ENCODE results near the gene AHSG. TPM values are rescaled to one million over a fixed set of nuclear protein-coding genes. Genes with fewer than 3 reads are reported as not detected.

Gene AHSG
- total RNA-seq, 2 donors from 2014 or later: 0.14 TPM; not detected in 1

DNA sequence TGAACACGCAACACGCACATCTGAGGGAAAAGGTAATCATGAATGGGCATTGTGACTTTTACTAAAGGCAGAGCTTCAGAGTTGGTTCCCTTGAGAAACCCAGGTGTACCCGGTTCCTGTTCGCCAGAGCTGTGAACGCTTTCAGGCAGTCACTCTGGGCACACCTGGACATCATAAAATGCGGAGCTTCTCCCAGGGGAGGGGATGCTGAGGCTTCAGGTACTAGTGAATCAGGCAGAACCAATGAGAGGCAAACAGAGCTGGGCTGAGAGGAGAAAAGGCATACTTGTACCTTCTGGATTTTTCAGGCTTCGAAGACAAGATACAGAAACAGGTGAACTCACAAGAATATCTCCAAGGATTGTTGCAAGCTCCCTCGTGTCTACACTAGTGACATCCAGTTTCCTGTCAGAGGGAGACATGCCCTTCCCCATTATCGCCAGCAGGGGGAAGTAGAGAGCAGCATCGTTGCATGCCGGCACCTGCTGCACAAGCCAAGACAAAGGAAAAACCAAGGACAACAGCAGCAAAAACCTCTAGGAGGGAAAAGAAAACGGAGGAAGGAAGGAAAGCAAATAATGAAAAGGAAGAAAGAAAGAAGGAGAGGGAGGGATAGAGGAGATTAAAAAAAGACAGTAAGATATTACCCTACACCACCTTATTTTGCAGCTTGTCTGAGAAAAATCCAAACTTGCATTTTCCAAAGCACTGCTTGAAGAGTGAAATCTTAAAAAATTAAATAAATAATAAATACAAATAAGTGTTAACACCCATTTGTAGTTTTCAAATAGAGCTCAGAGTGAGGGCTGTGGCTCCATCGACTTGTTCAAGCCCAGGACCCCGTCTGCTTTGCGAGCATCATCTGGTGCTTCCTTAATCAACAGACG, 2.0 kb downstream of the AHSG start:
- H3K27ac Mint-ChIP-seq: no peak overlapping the region
- no peaks in the 10 kb centered on the region for H3K36me3 Mint-ChIP-seq (ENCODE audit: insufficient read depth in 2 of 2)
- H3K27me3 Mint-ChIP-seq (ENCODE audit: low read depth): peaks cover 40% of the 10 kb centered on the region
- no peaks in the 10 kb centered on the region for H3K9me3 Mint-ChIP-seq
- ATAC-seq (replicated peaks in 1 of 2): peak; percentile 24 to 33
- peak; percentile 74 to 80 for DNase-seq
- peaks cover 28% of the 10 kb centered on the region for H3K4me1 Mint-ChIP-seq (ENCODE audit: low read depth)
- peak overlapping the region; percentile 7 to 51 for H3K4me3 Mint-ChIP-seq

DNA sequence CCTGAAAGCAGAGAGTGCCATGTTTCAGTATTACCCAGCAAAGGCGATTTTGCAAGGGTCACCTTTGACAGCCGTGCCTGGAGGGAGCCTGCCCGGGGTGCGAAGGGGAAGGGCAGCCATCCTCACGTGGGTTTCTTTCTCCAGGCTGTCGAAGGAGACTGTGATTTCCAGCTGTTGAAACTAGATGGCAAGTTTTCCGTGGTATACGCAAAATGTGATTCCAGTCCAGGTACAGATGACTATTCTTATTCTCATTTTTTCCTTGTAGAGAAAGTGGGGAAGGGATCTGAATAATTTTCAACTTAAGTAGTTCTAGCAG, 3.4 kb downstream of the AHSG start:
- no peak for ATAC-seq (replicated peaks in 1 of 2)
- Mint-ChIP-seq H3K36me3 (ENCODE audit: insufficient read depth in 2 of 2) (no peaks in the 10 kb centered on the region), H3K4me1 (ENCODE audit: low read depth) (peaks cover 28% of the 10 kb centered on the region), H3K9me3 (no peaks in the 10 kb centered on the region), H3K27me3 (ENCODE audit: low read depth) (peaks cover 40% of the 10 kb centered on the region), H3K4me3 (peak overlapping the region; percentile 79 to 81), H3K27ac (no peak overlapping the region)
- no peak for DNase-seq

DNA sequence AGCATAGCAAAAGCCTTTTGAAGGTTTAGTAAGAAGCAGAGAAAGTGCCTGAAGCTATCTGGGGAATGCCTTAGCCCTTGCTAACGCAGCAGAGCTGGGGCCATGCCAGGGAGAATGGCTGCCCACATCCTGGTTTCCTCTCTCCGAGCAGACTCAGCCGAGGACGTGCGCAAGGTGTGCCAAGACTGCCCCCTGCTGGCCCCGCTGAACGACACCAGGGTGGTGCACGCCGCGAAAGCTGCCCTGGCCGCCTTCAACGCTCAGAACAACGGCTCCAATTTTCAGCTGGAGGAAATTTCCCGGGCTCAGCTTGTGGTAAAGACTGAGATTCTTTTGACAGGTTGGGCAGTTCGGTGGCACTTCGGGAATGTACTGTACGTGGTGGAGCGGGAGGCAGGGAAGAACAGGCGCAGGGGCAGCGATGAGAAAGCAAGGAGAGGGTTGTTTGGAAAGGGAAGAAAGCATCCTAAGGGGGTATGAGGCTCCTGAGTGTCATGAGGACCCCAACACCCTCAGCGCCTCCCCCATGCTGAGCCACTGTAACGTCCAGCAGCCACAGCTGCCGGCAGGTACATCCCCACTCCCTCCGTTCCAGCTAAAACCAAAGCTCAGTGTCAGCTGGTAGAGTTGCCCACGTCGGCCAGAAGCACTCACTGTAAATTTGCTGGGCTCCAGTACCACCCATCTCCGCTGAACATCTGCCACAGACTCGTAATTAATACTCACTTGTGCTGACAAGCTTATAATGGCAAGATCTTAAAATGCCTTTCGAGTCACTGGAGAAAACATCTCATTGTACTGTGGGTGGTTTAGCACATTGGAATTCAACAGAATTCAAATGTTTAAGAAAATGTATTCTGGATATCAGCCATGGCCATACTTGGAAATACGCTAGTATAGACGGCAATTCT, 4.4 kb downstream of the AHSG start:
- H3K27me3 Mint-ChIP-seq (ENCODE audit: low read depth): peaks cover 44% of the 10 kb centered on the region
- H3K4me3 Mint-ChIP-seq: peak overlapping the region; percentile 79 to 81
- H3K9me3 Mint-ChIP-seq: no peaks in the 10 kb centered on the region
- DNase-seq (peak; percentile 91 to 92), ATAC-seq (replicated peaks in 1 of 2) (peak; percentile 98 to 99)
- no peaks in the 10 kb centered on the region for H3K36me3 Mint-ChIP-seq (ENCODE audit: insufficient read depth in 2 of 2)
- H3K4me1 Mint-ChIP-seq (ENCODE audit: low read depth): peaks cover 28% of the 10 kb centered on the region
- H3K27ac Mint-ChIP-seq: no peak overlapping the region

DNA sequence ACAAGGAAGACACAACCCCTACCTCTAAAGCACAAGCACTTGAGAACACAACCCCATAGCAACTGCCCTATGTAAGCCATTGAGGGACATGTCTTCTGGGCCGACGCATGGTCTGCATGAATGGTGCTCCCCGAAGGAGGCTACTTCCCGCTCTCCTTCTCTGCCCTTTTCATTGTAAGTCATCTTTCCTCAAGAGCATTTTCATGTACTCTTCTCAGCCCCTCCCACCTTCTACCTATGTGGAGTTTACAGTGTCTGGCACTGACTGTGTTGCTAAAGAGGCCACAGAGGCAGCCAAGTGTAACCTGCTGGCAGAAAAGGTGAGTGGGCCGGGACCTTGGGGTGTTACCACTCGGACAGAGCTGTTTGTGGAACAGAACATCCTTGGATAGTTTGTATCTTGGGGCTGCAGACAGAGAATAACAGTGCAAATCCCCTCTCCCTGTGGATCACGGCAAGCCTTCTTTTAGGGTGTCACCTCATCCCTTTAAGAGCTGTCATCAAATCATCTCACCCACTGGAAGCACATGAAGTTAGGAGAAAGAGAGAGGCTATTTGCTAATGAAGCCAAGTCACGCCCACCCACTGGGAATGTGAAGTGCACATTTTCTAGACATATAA, 5.6 kb downstream of the AHSG start:
- H3K36me3 Mint-ChIP-seq (ENCODE audit: insufficient read depth in 2 of 2): no peaks in the 10 kb centered on the region
- H3K9me3 Mint-ChIP-seq: no peaks in the 10 kb centered on the region
- no peak overlapping the region for H3K4me3 Mint-ChIP-seq

DNA sequence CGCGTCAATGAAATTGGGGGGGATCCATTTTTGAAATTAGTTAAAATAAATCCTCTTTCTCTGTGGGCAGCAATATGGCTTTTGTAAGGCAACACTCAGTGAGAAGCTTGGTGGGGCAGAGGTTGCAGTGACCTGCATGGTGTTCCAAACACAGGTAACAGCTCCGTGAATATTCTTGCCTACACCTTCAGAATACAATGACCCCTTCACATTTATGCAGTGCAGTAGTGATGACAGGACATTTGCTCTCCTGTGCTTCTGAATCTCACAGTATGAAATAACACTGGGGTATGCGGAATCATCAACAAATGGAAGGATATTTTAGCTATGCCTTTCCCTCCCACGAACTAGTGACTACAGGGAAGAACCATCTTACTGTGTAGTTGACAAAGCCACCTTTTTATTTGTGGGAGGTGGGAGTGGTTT, 6.9 kb downstream of the AHSG start:
- no peak for ATAC-seq (replicated peaks in 1 of 2)
- Mint-ChIP-seq H3K27ac (no peak overlapping the region), H3K4me3 (no peak overlapping the region), H3K9me3 (no peaks in the 10 kb centered on the region), H3K27me3 (ENCODE audit: low read depth) (peaks cover 41% of the 10 kb centered on the region), H3K4me1 (ENCODE audit: low read depth) (peaks cover 20% of the 10 kb centered on the region), H3K36me3 (ENCODE audit: insufficient read depth in 2 of 2) (no peaks in the 10 kb centered on the region)
- DNase-seq: no peak

More for the DNA sequence above, 5.6 kb downstream of the AHSG start:
- no peak overlapping the region for H3K27ac Mint-ChIP-seq
- ATAC-seq (replicated peaks in 1 of 2) (no peak), DNase-seq (no peak)
- peaks cover 45% of the 10 kb centered on the region for H3K27me3 Mint-ChIP-seq (ENCODE audit: low read depth)
- peaks cover 28% of the 10 kb centered on the region for H3K4me1 Mint-ChIP-seq (ENCODE audit: low read depth)

DNA sequence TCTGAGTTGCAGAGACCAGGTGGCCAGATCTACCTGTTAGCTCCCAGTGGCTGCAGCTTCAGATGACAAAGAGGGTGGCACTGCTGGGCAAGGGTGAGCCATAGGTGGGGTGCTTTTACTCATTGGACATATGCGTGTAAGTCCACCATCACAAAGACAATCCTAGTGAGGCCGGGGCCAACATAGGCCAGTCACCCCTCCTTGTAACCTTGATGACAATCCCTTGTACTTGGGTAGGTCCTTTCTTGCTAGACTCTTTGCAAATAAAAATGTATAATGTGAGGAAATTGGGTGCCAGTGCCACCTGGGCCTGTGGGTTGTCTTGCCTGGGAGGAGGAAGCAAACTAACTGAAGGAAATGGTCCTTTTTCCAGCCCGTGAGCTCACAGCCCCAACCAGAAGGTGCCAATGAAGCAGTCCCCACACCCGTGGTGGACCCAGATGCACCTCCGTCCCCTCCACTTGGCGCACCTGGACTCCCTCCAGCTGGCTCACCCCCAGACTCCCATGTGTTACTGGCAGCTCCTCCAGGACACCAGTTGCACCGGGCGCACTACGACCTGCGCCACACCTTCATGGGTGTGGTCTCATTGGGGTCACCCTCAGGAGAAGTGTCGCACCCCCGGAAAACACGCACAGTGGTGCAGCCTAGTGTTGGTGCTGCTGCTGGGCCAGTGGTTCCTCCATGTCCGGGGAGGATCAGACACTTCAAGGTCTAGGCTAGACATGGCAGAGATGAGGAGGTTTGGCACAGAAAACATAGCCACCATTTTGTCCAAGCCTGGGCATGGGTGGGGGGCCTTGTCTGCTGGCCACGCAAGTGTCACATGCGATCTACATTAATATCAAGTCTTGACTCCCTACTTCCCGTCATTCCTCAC, 7.6 kb downstream of the AHSG start:
- no peaks in the 10 kb centered on the region for H3K9me3 Mint-ChIP-seq
- DNase-seq (no peak), ATAC-seq (replicated peaks in 1 of 2) (no peak)
- H3K27ac Mint-ChIP-seq: no peak overlapping the region
- no peak overlapping the region for H3K4me3 Mint-ChIP-seq
- H3K27me3 Mint-ChIP-seq (ENCODE audit: low read depth): peaks cover 36% of the 10 kb centered on the region
- no peaks in the 10 kb centered on the region for H3K36me3 Mint-ChIP-seq (ENCODE audit: insufficient read depth in 2 of 2)
- H3K4me1 Mint-ChIP-seq (ENCODE audit: low read depth): peaks cover 17% of the 10 kb centered on the region

DNA sequence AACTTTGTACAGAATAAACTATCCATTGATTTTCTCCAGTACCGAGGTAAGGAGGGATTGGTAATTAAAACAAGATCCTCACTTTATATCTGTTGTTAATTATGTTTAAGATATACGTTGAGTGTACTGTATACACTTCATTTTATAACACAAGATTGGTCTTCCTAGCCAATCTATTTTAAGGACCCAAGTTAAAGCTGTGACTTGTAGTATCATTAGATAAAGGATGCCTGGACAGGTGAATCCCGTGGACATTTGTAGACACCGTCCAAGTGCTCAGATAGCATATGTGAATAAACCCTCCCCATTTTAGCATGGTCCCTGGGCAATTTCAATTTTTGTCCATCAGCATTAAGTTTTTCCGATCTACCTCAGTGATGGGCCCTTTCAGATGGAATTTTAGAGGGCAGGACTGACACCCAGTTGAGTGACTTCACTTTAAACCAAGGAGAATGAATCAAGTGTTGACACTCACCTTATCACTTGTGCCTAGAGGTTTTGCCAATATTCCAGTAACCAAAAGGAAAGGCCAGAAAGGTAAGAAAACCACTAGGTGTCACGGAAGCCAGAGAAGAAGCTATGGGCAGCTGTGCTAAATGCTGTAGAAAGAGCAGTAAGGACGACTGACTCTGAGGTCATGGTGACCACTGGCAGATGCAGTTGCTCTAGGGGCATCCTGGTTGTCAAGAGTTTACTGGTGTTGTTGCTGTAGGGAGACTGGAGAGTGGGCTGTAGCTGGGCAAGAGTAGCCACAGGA, 9.2 kb downstream of the AHSG start:
- DNase-seq (no peak), ATAC-seq (replicated peaks in 1 of 2) (no peak)
- H3K4me1 Mint-ChIP-seq (ENCODE audit: low read depth): peaks cover 7% of the 10 kb centered on the region
- H3K4me3 Mint-ChIP-seq: no peak overlapping the region
- peaks cover 34% of the 10 kb centered on the region for H3K27me3 Mint-ChIP-seq (ENCODE audit: low read depth)
- no peaks in the 10 kb centered on the region for H3K9me3 Mint-ChIP-seq
- no peak overlapping the region for H3K27ac Mint-ChIP-seq
- no peaks in the 10 kb centered on the region for H3K36me3 Mint-ChIP-seq (ENCODE audit: insufficient read depth in 2 of 2)

DNA sequence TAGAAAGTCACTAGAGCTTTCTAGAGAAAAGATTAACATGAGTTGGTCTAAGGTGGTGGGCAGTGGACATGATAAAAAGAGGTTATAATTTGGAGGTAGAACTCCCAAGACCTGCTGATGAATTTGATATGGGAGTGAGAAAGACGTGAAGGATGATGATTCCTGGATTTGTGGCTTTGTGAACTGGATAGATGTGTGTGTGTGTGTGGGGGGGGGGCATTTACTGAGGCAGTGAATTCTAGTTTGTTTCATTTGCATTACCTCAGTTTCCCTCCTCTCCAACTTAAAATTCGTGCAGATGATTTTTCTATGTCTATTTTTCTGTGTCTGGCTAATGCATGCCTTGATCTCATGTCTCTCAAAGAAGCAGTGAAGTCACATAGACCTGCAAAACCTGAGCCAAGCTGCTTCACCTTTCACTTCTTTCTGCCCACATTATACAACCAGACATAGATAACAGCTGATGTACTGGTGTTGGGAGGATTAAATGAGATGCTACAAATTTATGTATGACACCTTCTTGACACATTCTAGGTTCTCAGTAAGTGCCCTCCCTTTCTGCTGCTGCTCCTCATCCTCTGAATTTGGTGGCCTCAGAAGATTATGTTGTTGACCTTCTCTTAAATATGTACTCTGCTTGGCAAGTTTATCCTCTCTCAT, 9.9 kb downstream of the AHSG start:
- no peaks in the 10 kb centered on the region for H3K36me3 Mint-ChIP-seq (ENCODE audit: insufficient read depth in 2 of 2)
- ATAC-seq (replicated peaks in 1 of 2) (no peak), DNase-seq (no peak)
- no peak overlapping the region for H3K27ac Mint-ChIP-seq
- H3K4me3 Mint-ChIP-seq: no peak overlapping the region
- H3K27me3 Mint-ChIP-seq (ENCODE audit: low read depth): peaks cover 27% of the 10 kb centered on the region
- no peaks in the 10 kb centered on the region for H3K4me1 Mint-ChIP-seq (ENCODE audit: low read depth)
- H3K9me3 Mint-ChIP-seq: no peaks in the 10 kb centered on the region

DNA sequence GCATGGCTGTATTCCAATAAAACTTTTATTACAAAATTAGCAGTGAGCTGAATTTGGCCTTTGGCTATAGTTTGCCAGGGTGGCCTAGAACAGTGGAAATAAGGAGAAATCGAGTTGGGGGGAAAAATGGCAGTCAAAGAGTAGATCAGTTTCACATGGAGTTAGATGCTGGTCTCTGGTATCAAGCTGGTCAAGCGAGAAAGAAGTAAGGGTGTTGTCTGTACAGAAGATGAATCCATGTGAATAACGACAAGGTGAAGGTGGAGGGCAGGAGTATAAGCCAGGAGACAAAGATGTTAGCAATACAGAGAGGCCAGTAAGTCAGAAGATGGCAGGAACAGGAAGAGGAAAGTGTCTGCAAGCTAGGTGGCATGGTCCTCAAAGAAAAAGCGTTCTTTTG, 11.7 kb downstream of the AHSG start:
- no peak overlapping the region for H3K4me3 Mint-ChIP-seq
- H3K9me3 Mint-ChIP-seq: no peaks in the 10 kb centered on the region
- H3K27ac Mint-ChIP-seq: no peak overlapping the region
- DNase-seq (no peak), ATAC-seq (replicated peaks in 1 of 2) (no peak)
- no peaks in the 10 kb centered on the region for H3K36me3 Mint-ChIP-seq (ENCODE audit: insufficient read depth in 2 of 2)
- no peaks in the 10 kb centered on the region for H3K4me1 Mint-ChIP-seq (ENCODE audit: low read depth)
- H3K27me3 Mint-ChIP-seq (ENCODE audit: low read depth): peaks cover 16% of the 10 kb centered on the region

DNA sequence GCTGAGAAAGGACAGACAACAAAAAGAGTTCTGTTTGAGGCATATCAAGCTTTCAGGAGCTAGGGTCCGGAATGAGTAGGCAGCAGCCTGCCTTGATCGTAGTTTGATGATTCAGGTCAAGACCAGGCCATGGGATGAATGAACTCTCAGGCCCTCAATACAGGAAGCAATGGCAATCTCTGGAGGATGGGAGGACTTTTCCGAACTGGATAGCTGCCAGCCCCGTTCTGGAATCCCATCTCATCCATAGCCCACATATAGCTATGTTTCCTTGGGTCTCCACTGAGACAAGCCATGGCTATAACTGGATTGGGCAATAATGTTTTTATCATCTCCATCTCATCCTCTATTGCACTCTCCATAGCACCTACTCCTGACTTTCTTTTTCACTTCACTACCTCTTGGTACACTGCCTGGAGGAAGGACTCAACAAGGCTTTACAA, 12.8 kb downstream of the AHSG start:
- peaks cover 21% of the 10 kb centered on the region for H3K27me3 Mint-ChIP-seq (ENCODE audit: low read depth)
- no peak overlapping the region for H3K4me3 Mint-ChIP-seq
- no peak overlapping the region for H3K27ac Mint-ChIP-seq
- H3K4me1 Mint-ChIP-seq (ENCODE audit: low read depth): no peaks in the 10 kb centered on the region
- no peaks in the 10 kb centered on the region for H3K9me3 Mint-ChIP-seq
- H3K36me3 Mint-ChIP-seq (ENCODE audit: insufficient read depth in 2 of 2): no peaks in the 10 kb centered on the region
- ATAC-seq (replicated peaks in 1 of 2) (peak in 1 of 2 donors; percentile 41), DNase-seq (no peak)

DNA sequence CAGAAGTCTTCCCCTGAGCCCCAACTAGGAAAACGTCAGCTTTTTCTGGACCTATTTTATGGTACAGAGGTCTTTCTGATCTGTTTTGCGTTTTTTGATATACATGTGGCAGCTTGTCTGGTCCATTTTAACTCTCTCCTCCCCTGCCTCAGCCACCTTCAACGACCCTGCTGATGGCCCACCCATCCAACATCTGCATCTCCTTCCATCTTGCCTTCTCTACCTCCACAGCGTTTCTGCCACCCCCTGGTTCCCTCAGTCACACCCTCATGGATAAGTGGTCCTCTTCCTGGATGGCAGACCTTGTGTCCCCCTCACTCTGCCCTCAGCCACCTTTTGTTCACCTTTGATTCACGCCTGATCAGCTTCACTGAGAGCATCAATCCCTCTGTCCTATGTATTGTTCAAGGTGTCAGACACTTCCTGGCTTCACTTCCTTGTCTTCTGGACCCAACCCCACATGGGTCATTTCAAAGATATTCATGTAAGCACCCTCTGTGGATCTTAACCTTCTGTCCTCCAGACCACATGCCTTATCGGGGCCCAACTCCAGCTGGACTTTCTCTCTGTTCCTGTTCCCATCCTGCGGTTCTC, 13.5 kb downstream of the AHSG start:
- H3K9me3 Mint-ChIP-seq: no peaks in the 10 kb centered on the region
- H3K27ac Mint-ChIP-seq: no peak overlapping the region
- no peaks in the 10 kb centered on the region for H3K4me1 Mint-ChIP-seq (ENCODE audit: low read depth)
- no peak overlapping the region for H3K4me3 Mint-ChIP-seq
- no peak for DNase-seq
- peaks cover 29% of the 10 kb centered on the region for H3K27me3 Mint-ChIP-seq (ENCODE audit: low read depth)
- H3K36me3 Mint-ChIP-seq (ENCODE audit: insufficient read depth in 2 of 2): no peaks in the 10 kb centered on the region
- no peak for ATAC-seq (replicated peaks in 1 of 2)

All from activated T-cell treated with anti-CD3 and anti-CD28 coated beads, Interleukin-2, amount 50 U/mL, for 72 hours (primary cell).